B cell (primary cell): ENCODE measurements around the gene RPA1. TPM values are rescaled to one million over a fixed set of nuclear protein-coding genes. Genes with fewer than 3 reads are reported as not detected.

Source experiments
- ATAC-seq: fragments of 200-7000 bp; cut with Tn5 transposase; one replicate; pipeline ENCODE4 v1.10.0; 2021; ENCODE audit warnings: low read depth, mild to moderate bottlenecking, moderate number of reproducible peaks, moderate library complexity
- CTCF ChIA-PET: fragments of 350-600 bp; sonication (Branson Sonifier 250); formaldehyde crosslinking; loops from one replicate; lab custom pipeline; 2021; ENCODE audit warnings: antibody characterized with exemption, inconsistent platforms; lab: Charles Lee
- POLR2A ChIA-PET: fragments of 350-600 bp; sonication (Branson Sonifier 250); formaldehyde crosslinking; loops from one replicate; lab custom pipeline; 2021; ENCODE audit warnings: antibody characterized with exemption; lab: Charles Lee
- DNase-seq: peaks from one replicate; pipeline ENCODE4 v3.0.0; 2013
- H2AFZ ChIP-seq: 2 replicates; pipeline ENCODE4 v1.6.1; 2012; ENCODE audit warnings: mild to moderate bottlenecking, low read depth, low read length; ENCODE audit not compliant: insufficient read depth, poor library complexity, severe bottlenecking
- H3K27ac ChIP-seq, 2 donors: 1 replicate in 1 of 2; 2 replicates in 1 of 2; pipeline ENCODE4 v1.5.1; 2012 to 2013; ENCODE audit warnings: low read length in 2 of 2, mild to moderate bottlenecking in 2 of 2, moderate library complexity in 1 of 2
- H3K27me3 ChIP-seq, 4 experiments: fragments of 200-600 bp in 1 of 4; sonication (generic) in 1 of 4; replicated peaks in 1 of 4; 1 replicate in 2 of 4; 2 replicates in 2 of 4; pipeline versions ENCODE4 v1.6.1 to v1.7.0; 2013 to 2016; ENCODE audit warnings: low read length in 3 of 4, mild to moderate bottlenecking in 2 of 4, mixed read lengths in 1 of 4, moderate library complexity in 1 of 4; ENCODE audit not compliant: insufficient read depth in 4 of 4, control insufficient read depth in 3 of 4; ENCODE audit errors: control extremely low read depth in 1 of 4
- H3K36me3 ChIP-seq, 2 experiments: replicated peaks in 1 of 2; 1 replicate in 1 of 2; 2 replicates in 1 of 2; pipeline versions ENCODE4 v1.6.1 to v1.7.1; 2013; ENCODE audit warnings: low read length in 1 of 2; ENCODE audit not compliant: insufficient read depth in 2 of 2, control insufficient read depth in 1 of 2; ENCODE audit errors: control extremely low read depth in 1 of 2, extremely low read depth in 1 of 2
- H3K4me1 ChIP-seq, 2 donors: fragments of 200-600 bp in 1 of 2; sonication (generic) in 1 of 2; 1 replicate in 1 of 2; 2 replicates in 1 of 2; pipeline versions ENCODE4 v1.5.1 to v1.6.1; 2013 to 2017; ENCODE audit warnings: low read length in 2 of 2; ENCODE audit not compliant: control insufficient read depth in 2 of 2, insufficient read depth in 2 of 2
- H3K4me2 ChIP-seq: replicated peaks from 2 replicates; pipeline ENCODE3; 2012; ENCODE audit warnings: mild to moderate bottlenecking, low read depth, low read length; ENCODE audit not compliant: poor library complexity, severe bottlenecking
- H3K4me3 ChIP-seq, 5 experiments: fragments of 200-600 bp in 1 of 5; sonication (generic) in 1 of 5; 1 replicate in 3 of 5; 2 replicates in 2 of 5; pipeline versions ENCODE4 v1.5.1 to v1.7.0; 2011 to 2016; ENCODE audit warnings: low read length in 4 of 5, mild to moderate bottlenecking in 4 of 5, low read depth in 2 of 5, control low read depth in 1 of 5, moderate library complexity in 1 of 5; ENCODE audit not compliant: insufficient read depth in 1 of 5; ENCODE audit errors: control extremely low read depth in 1 of 5, extremely low read depth in 1 of 5
- H3K79me2 ChIP-seq: fragments of 200-600 bp; sonication (generic); one replicate; pipeline ENCODE4 v1.6.0; 2016; ENCODE audit warnings: low read length; ENCODE audit not compliant: control insufficient read depth, insufficient read depth
- H3K9ac ChIP-seq: fragments of 200-600 bp; sonication (generic); 2 replicates; pipeline ENCODE4 v1.6.1; 2017; ENCODE audit warnings: mild to moderate bottlenecking, low read length, moderate library complexity
- H3K9me3 ChIP-seq, 3 donors: one replicate each; pipeline versions ENCODE4 v1.6.1 to v1.7.1; 2013; ENCODE audit warnings: low read length in 2 of 3; ENCODE audit not compliant: control insufficient read depth in 2 of 3, insufficient read depth in 1 of 3; ENCODE audit errors: control extremely low read depth in 1 of 3
- H4K20me1 ChIP-seq: 2 replicates; pipeline ENCODE4 v1.6.0; 2012; ENCODE audit warnings: mild to moderate bottlenecking, low read length; ENCODE audit not compliant: insufficient read depth, control insufficient read depth, poor library complexity, severe bottlenecking
- H3K27ac Mint-ChIP-seq: one replicate; pipeline ENCODE4 v1.8.0; 2021; ENCODE audit warnings: mixed read lengths
- H3K27me3 Mint-ChIP-seq: one replicate; pipeline ENCODE4 v1.8.0; 2021; ENCODE audit warnings: mixed read lengths
- H3K4me1 Mint-ChIP-seq: one replicate; pipeline ENCODE4 v1.8.0; 2021; ENCODE audit warnings: mixed read lengths
- H3K4me3 Mint-ChIP-seq: one replicate; pipeline ENCODE4 v1.8.0; 2021; ENCODE audit warnings: mixed read lengths
- H3K9me3 Mint-ChIP-seq: one replicate; pipeline ENCODE4 v1.8.0; 2022; ENCODE audit warnings: mixed read lengths; ENCODE audit not compliant: insufficient read depth
- CTCF ChIP-seq: fragments of 200-600 bp; IDR thresholded peaks from one replicate; pipeline ENCODE4 v1.8.0; 2022; ENCODE audit warnings: antibody characterized with exemption, mild to moderate bottlenecking
- EZH2 ChIP-seq: IDR thresholded peaks from 2 replicates; pipeline ENCODE4 v1.6.1; 2012; ENCODE audit warnings: borderline replicate concordance, low read depth, mild to moderate bottlenecking, moderate library complexity, low read length; ENCODE audit not compliant: insufficient read depth, poor library complexity, severe bottlenecking
- WGBS: methylation state at CpG from one replicate; pipeline ENCODE4 v1.1.5; 2013; ENCODE audit warnings: missing lambda C conversion rate; ENCODE audit not compliant: insufficient coverage; 5-methylcytosine and 5-hydroxymethylcytosine counted together
- intact Hi-C: fragments of 100-400 bp; cut with micrococcal nuclease; formaldehyde crosslinking; loops from one replicate; pipeline ENCODE4 v1.10.0; 2022
- polyA plus RNA-seq: library from polyadenylated mRNA; depleted of rRNA; stranded (reverse); fragments of >200 nt; gene quantifications from 2 replicates; pipeline ENCODE4 v1.2.3, GENCODE V29; 2012
- total RNA-seq, 2 donors: library from RNA; stranded (reverse); fragments of 120-200 nt in 1 of 2; gene quantifications; 1 replicate in 1 of 2; 2 replicates in 1 of 2; pipeline versions ENCODE4 v1.2.3 to v1.2.4, GENCODE V29; 2013 to 2022

The RPA1 gene
- total and polyA plus RNA-seq, 2 donors (not counting 1 experiment from before 2014, with no cell fraction given), result 27.0 to 94.5 TPM

GRCh38 chr17:1883536-1883935, 53.7 kb downstream of the RPA1 start:
- no peak overlapping the region for H3K27ac Mint-ChIP-seq

More at GRCh38 chr17:1883536-1883935, 53.7 kb downstream of the RPA1 start:
- Histone ChIP-seq H3K4me1 (no peaks in the 10 kb centered on the region), H2AFZ (no peak overlapping the region), H3K27ac (no peak overlapping the region), H3K36me3 (peaks cover 17 to 74% of the 10 kb centered on the region in 2 experiments), H3K4me3 (no peak overlapping the region), H3K27me3 (no peaks in the 10 kb centered on the region), H3K9ac (no peak overlapping the region), H3K79me2 (peaks cover 3% of the 10 kb centered on the region), H3K9me3 (no peaks in the 10 kb centered on the region), H4K20me1 (no peaks in the 10 kb centered on the region), H3K4me2 (no peak overlapping the region)
- H3K27me3 Mint-ChIP-seq, result no peaks in the 10 kb centered on the region
- TF ChIP-seq CTCF (no peak), EZH2 (no peak)
- ChIA-PET POLR2A (no interaction called here), CTCF (interaction anchor here (0.6 to 2.0 kb wide), 9 partner anchors 18 to 403 kb away, joined by 3 to 8 read pairs (median 5); no protein-coding TSS in a partner anchor)
- H3K4me3 Mint-ChIP-seq, result no peak overlapping the region
- no peaks in the 10 kb centered on the region for H3K9me3 Mint-ChIP-seq
- DNase-seq (no peak), ATAC-seq (no peak)
- 98% methylated on average over 15 of the region's 16 CpGs for WGBS
- intact Hi-C loops, result loop anchor here (5.0 to 10.0 kb wide), 3 partner anchors 159 to 469 kb away; partner anchors contain the start of gene OVCA2
- no peaks in the 10 kb centered on the region for H3K4me1 Mint-ChIP-seq
